Stimulated activated CD8-positive, alpha-beta memory T cell treated with anti-CD3 and anti-CD28 coated beads, Interleukin-4, amount 100 ng/mL, for 48 hours (primary cell): ENCODE measurements around the gene RASAL2.
A peak's percentile ranks its signal among the peaks of the same experiment; 100 is the strongest.

ENCODE experiments used
- DNase-seq: peaks from one replicate; pipeline ENCODE4 v3.0.0-alpha.2; 2020

RASAL2 gene

DNA sequence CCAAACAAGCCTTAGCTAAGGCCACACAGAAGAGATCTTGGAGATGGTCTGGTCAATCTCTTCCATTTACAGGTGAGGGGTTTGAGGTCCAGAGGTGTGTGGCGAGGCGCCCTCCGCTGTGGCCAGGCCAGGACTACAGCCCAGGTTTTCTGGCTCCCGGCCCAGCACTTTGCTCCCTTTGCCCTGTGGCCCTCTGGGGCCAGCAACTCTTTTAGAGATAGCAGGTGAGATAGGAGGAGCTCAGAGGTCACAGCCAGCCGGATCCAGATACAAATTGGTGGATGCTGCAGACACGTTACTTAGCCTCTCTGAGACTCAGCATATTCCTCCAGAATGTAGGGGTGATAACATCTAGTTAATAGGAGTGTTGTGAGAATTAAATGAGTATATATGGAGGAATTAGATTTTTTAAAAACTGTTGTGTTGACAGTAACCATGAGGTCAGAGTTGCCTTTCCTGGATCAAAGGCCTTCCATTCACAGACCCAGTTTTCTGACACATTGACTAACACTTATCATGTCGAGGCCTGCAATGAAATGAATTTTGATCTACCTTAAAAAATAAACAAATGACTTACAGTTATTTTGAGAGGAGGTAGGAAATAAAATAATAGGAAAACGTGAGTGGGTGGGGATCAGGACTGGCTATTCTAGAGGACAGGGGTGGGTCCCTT lies 435.6 kb downstream of the RASAL2 start:
- no peak for DNase-seq

DNA sequence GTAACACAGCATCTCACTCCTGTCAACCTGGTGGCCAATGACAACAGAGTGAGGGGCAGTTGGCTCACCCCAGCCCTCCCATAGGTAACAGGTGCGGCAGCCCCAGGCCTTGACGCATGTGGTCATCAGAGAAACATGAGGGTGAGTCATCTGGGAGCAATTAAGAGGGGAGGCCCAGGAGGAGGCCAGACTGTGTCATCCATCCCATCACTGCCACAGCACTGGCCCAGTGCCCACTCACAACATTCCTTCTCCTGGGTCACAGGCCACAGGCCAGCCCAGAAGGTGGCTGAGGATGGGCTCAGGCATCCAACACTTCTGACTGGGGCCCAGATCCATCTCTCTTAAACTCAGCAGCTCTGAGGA lies 436.1 kb downstream of the RASAL2 start:
- DNase-seq: no peak

DNA sequence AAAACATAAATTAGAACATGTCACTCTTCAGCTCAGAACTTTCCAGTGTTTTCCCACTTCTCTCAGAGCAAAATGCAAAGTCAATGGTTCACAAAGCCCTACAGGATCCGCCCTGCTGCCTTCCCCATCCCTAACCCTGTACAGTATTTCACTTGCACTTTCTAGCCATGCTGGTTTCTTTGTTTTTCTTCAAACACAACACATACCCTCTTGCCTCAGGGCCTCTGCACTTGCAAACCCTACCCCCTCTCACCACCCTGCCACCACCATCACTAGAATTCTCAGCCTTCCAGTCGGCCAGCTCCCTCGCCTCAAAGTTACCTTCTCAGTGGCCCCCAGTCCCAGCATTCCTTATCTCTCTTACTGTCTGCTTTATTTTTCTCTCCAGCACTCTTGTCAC lies 436.6 kb downstream of the RASAL2 start:
- DNase-seq: no peak

GRCh38 chr1:178531887-178532286 lies 438.0 kb downstream of the RASAL2 start:
- DNase-seq: no peak

DNA sequence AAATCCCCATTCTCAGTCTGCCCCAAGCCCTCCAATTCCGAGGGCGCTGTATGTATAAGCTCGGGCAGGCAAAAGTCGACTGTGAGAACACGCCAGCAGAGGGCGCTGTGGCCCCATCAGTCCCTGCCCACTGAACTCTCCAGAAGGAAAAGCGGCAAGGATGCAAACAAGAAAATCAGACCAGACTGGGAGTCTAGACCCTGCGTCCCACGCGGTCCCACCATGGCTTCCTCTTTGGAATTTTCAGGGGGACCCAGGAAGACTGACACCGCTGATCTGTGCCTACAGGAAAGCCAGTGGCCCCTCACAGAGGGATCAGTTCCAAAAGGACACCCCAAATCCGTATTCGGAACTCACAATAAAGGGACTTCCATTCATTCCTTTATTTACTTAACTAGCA lies 438.5 kb downstream of the RASAL2 start:
- peak; percentile 87 for DNase-seq

DNA sequence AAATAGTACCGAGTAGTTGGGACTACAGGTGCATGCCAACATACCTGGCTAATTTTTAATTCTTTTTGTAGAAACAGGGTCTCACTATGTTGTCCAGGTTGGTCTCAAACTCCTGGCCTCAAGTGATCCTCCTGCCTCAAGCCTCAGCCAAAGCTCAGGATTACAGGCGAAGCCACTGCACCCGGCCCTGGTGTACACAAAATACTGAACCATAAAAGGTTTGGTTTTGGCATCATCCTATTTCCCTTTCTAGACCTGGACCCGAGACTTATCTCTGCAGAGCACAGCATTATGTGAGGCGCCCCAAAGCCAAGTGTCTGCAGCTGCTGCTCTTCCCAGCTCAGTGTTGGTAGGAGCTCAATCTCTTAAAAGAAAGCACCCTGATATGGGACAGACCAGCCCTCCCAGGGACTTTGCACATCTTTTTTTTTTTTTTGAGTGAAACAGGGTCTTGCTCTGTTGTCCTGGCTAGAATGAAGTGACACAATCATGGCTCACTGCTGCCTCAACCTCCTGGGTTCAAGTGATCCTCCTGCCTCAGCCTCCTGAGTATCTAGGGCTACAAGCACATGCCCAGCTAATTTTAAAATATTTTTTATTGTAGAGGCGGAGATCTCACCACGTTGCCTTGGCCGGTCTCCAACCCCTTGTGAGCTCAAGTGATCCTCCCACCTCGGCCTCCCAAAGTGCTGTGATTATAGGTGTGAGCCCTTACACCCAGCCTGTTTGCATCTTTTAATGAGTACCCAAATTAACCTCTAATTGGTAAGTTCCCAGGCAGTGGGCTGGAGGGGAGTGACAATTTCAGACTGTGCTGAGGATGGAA lies 439.4 kb downstream of the RASAL2 start:
- no peak for DNase-seq
